H1 (cell line): ENCODE results near the gene NOG. TPM values are rescaled to one million over a fixed set of nuclear protein-coding genes. Genes with fewer than 3 reads are reported as not detected.

Experiments
- RFX5 ChIP-seq: IDR thresholded peaks from 2 replicates; pipeline ENCODE4 v1.6.1; 2011; ENCODE audit warnings: low read depth, low read length, improper control_type of control experiment, borderline replicate concordance
- polyA plus RNA-seq, 7 experiments: library from polyadenylated mRNA; depleted of rRNA in 3 of 7; stranded (reverse) in 5 of 7; unstranded in 2 of 7; fragments of >200 nt in 5 of 7; fragments of 200-250 nt in 2 of 7; gene quantifications; 1 replicate in 5 of 7; 2 replicates in 1 of 7; 4 replicates in 1 of 7; pipeline versions ENCODE4 v1.2.1 to v1.2.3, GENCODE V29; 2011 to 2013; ENCODE audit warnings: missing spikeins in 2 of 7, mixed read lengths in 2 of 7
- total RNA-seq: library from RNA; stranded (reverse); fragmentation: NEBNext Ultra II Directional; extraction: Animal tissue kit (Norgen Biotek cat#: 25700); gene quantifications from 2 replicates; pipeline ENCODE4 v1.2.1, GENCODE V29; 2021

Gene NOG
- total and polyA plus RNA-seq, 2 of the 8 experiments (the other 6 are each of a cell fraction or from before 2014, with no cell fraction given), result 0.35 TPM

DNA sequence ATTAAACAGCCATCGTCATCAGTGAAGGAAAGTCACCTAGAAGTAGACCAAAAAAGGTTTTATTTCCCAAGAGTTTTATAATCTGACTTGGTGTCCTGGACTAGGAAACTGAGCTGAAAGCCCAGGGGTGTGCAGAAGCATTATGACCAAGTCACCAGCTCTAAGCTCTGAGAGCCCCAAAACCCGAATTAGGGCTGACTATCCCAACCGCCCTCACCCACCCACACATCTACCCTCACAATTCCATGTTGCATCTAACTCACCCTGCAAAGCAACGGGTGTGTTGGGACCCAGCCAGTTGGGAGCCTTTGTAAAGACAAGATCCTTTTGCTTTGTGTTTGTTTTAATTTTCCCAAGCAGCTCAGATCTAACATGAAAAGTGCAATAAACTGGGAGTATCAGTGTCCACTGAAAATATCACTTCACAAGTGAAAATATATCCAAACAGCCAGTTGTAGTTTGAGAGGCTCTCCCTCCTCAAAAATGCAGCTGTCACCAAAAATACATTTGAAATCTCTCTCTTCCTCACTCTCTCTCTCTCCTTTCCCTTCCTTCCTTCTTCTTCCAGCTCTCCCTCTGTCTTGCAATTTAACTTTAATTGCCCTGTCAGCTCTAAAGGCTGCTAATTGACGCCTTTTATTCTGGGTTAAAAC lies 16.2 kb upstream of the NOG start (continued):
- TF ChIP-seq RFX5, result no peak
